ENCODE measurements around the gene ALK. TPM values are rescaled to one million over a fixed set of nuclear protein-coding genes. Genes with fewer than 3 reads are reported as not detected.

ALK gene
- total RNA-seq, 2 donors from 2014 or later: 0.19 TPM; not detected in 1

DNA sequence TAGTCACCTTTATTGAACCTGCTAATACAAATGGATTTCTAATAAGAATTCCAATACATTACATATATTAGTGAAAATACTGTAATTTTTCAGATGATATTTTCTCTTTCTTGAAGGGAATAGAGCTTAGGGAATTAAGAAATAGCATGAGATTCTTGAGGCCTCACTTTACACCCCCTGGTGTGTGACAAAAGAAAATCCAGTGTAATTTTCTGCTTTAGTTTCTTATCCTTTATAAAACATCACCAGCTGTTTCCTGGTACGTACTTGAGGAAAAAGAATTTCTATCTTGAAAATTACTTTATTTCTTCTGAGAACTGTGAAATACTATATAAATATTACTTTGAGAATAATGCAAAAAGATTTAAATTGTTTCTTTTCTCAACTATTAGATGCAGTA, 734.6 kb downstream of the ALK start:
- TF ChIP-seq, protein P1, sequence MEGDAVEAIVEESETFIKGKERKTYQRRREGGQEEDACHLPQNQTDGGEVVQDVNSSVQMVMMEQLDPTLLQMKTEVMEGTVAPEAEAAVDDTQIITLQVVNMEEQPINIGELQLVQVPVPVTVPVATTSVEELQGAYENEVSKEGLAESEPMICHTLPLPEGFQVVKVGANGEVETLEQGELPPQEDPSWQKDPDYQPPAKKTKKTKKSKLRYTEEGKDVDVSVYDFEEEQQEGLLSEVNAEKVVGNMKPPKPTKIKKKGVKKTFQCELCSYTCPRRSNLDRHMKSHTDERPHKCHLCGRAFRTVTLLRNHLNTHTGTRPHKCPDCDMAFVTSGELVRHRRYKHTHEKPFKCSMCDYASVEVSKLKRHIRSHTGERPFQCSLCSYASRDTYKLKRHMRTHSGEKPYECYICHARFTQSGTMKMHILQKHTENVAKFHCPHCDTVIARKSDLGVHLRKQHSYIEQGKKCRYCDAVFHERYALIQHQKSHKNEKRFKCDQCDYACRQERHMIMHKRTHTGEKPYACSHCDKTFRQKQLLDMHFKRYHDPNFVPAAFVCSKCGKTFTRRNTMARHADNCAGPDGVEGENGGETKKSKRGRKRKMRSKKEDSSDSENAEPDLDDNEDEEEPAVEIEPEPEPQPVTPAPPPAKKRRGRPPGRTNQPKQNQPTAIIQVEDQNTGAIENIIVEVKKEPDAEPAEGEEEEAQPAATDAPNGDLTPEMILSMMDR (IDR thresholded peaks at IDR 0.05): no peak
- no peak overlapping the region for H3K4me3 ChIP-seq
- H3K27ac ChIP-seq: no peak overlapping the region
- H3K9me3 ChIP-seq: no peaks in the 10 kb centered on the region
- intact Hi-C loops (cut with DNase I): no loop called here
- H3K4me1 ChIP-seq: no peaks in the 10 kb centered on the region
- H3K27me3 ChIP-seq: no peaks in the 10 kb centered on the region
- no peaks in the 10 kb centered on the region for H3K36me3 ChIP-seq
- no peak overlapping the region for H3K9ac ChIP-seq (ENCODE audit: low read depth in 2 of 2, low read length in 2 of 2)
- DNase-seq: no peak

DNA sequence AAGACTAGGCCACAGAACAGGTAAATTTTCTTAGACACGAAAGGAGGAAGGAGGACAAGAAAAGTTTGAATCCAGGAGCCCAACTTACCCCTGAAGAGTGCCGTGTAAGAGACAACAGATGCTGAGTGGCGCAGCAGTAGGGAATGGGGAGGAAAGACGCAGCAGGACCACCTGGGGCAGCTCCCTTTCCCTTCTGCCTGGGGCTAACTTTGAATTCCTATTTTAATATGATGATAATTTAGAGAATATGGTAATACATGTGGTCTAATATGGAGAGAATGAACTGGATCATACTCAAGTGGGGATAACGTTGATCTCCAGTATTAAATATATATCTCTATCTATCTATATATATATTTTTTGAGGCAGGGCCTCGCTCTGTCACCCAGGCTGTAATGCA, 736.9 kb downstream of the ALK start:
- intact Hi-C loops (cut with DNase I): no loop called here
- no peak for DNase-seq

DNA sequence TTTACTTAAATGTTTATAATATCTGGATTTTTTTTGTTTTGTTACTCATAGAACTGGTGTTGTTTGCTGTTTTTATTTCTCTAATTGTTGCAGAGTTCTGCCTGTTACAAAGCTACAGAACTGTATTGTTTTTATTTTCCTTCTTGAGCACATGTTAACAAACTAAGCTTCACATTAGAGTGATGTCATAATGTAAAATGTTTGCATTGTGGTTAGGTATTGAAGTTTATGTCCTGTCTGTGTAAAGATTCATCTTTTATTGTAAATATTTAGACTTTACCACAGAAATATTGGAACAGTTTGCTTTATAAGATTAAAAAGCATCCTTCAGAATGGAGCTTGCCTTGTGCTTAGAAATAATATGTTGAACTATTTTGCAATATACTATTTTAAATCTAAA, 738.5 kb downstream of the ALK start:
- H3K4me1 ChIP-seq: no peaks in the 10 kb centered on the region
- TF ChIP-seq, protein P1 (IDR thresholded peaks at IDR 0.05): no peak
- no peak overlapping the region for H3K4me3 ChIP-seq

More for the DNA sequence above, 736.9 kb downstream of the ALK start:
- TF ChIP-seq, protein P1 (IDR thresholded peaks at IDR 0.05): no peak
- Histone ChIP-seq H3K9me3 (no peaks in the 10 kb centered on the region), H3K27me3 (no peaks in the 10 kb centered on the region), H3K9ac (ENCODE audit: low read depth in 2 of 2, low read length in 2 of 2) (no peak overlapping the region), H3K27ac (no peak overlapping the region), H3K36me3 (no peaks in the 10 kb centered on the region), H3K4me1 (no peaks in the 10 kb centered on the region), H3K4me3 (no peak overlapping the region)

DNA sequence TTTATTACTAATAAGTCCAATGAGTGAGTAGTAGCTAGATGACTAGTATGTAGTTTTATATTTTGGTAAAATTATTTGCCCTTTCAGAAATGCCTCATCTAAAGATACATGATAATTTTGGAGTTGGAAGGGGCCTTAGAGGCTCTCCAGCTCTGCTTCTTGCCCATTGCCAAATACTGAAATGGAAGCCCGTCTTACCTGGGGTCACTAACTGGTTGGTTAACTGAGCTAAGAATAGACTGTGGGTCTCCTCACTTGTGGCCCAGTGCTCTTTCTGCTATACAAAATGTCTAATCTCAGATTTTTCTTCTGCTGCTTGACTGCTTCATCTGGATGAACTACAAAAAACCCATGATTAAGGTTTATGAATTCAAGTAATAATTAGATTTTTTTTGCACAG, 739.1 kb downstream of the ALK start:
- no peak overlapping the region for H3K27ac ChIP-seq
- H3K36me3 ChIP-seq: no peaks in the 10 kb centered on the region
- no peak overlapping the region for H3K4me3 ChIP-seq
- TF ChIP-seq, protein P1 (IDR thresholded peaks at IDR 0.05): no peak
- H3K4me1 ChIP-seq: no peaks in the 10 kb centered on the region
- DNase-seq: no peak
- no peaks in the 10 kb centered on the region for H3K9me3 ChIP-seq
- no peaks in the 10 kb centered on the region for H3K27me3 ChIP-seq
- intact Hi-C loops (cut with DNase I): no loop called here
- H3K9ac ChIP-seq (ENCODE audit: low read depth in 2 of 2, low read length in 2 of 2): no peak overlapping the region

More for the DNA sequence above, 738.5 kb downstream of the ALK start:
- Histone ChIP-seq H3K27me3 (no peaks in the 10 kb centered on the region), H3K9me3 (no peaks in the 10 kb centered on the region), H3K27ac (no peak overlapping the region), H3K9ac (ENCODE audit: low read depth in 2 of 2, low read length in 2 of 2) (no peak overlapping the region), H3K36me3 (no peaks in the 10 kb centered on the region)
- DNase-seq: no peak
- intact Hi-C loops (cut with DNase I): no loop called here

DNA sequence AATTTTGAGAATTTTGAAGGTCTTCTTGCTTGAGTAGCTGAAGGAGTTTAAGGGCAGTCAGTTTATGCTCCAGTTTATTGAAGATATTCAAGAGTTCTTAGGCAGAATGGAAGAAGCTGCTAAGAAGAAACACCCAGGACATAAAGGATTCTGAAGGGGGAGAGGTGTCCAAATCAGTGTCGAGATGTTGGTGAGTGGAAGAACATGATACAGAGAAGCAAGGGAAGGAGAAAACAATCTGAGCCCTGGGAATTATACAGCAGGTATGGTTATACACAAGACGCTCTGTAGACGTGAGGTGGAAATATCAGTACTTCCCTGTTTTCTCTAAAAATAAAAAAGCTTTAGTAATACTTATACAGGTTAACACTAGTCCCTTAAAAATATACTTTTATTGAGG, 746.0 kb downstream of the ALK start:
- no peak for DNase-seq
- Histone ChIP-seq H3K4me1 (no peaks in the 10 kb centered on the region), H3K9me3 (no peaks in the 10 kb centered on the region), H3K27me3 (no peaks in the 10 kb centered on the region), H3K27ac (no peak overlapping the region), H3K4me3 (no peak overlapping the region), H3K9ac (ENCODE audit: low read depth in 2 of 2, low read length in 2 of 2) (no peak overlapping the region), H3K36me3 (no peaks in the 10 kb centered on the region)
- intact Hi-C loops (cut with DNase I): no loop called here
- TF ChIP-seq, protein P1 (IDR thresholded peaks at IDR 0.05): no peak

DNA sequence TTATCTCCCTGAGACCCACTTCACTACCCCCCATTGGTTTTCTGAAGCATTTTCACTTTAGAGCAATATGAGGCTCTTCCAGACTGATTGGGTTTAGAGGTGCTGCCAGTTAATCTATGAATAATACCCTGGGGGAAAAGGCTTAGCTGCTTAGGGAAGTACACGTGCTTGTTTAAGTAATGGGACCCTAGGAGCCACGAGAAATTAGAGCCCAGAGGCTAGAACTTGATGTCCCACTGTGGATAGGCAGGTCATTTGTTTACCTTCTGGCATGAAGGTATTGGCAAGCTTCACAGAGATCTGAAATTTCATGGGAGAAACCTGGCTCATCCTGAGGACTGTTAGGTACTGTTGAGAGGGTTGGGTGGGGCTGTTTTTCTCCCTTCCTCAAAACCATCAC, 746.4 kb downstream of the ALK start:
- Histone ChIP-seq H3K27me3 (no peaks in the 10 kb centered on the region), H3K36me3 (no peaks in the 10 kb centered on the region), H3K27ac (no peak overlapping the region), H3K4me1 (no peaks in the 10 kb centered on the region), H3K9me3 (no peaks in the 10 kb centered on the region), H3K9ac (ENCODE audit: low read depth in 2 of 2, low read length in 2 of 2) (no peak overlapping the region), H3K4me3 (no peak overlapping the region)
- no peak for DNase-seq
- intact Hi-C loops (cut with DNase I): no loop called here
- TF ChIP-seq, protein P1 (IDR thresholded peaks at IDR 0.05): no peak

All from colonic mucosa (tissue), 4 donors.